AG08395 (cell line): Measurements from ENCODE around the gene S1PR2.
A peak's percentile ranks its signal among the peaks of the same experiment; 100 is the strongest.

Experiments used
- DNase-seq: peaks from one replicate; pipeline ENCODE4 v3.0.0; 2012; ENCODE audit warnings: mixed read lengths, low spot score

S1PR2 gene

GRCh38 chr19:10230861-10231611 is at the start of gene S1PR2:
Gene S1PR2, minus strand, starts transcription at chr19:10231331. Its CDS starts 6,426 bp downstream, at chr19:10224905.
- DNase-seq: peak; percentile 87

- DNase-seq: no peak
Observed at GRCh38 chr19:10279737-10280442, 48.8 kb upstream of the S1PR2 start.

- DNase-seq: no peak
Observed at GRCh38 chr19:10278935-10279334, 47.8 kb upstream of the S1PR2 start.

GRCh38 chr19:10277795-10278589 is 46.9 kb upstream of the S1PR2 start:
- DNase-seq: no peak

GRCh38 chr19:10274589-10274988 is 43.5 kb upstream of the S1PR2 start:
- no peak for DNase-seq

GRCh38 chr19:10271543-10272086 is 40.5 kb upstream of the S1PR2 start:
- no peak for DNase-seq

GRCh38 chr19:10270616-10271394 is 39.7 kb upstream of the S1PR2 start, which contains the start of gene ICAM1:
Gene ICAM1, plus strand, starts transcription at chr19:10271120. Its CDS starts 40 bp downstream, at chr19:10271160.
- no peak for DNase-seq

GRCh38 chr19:10270180-10270615 is 39.1 kb upstream of the S1PR2 start:
- no peak for DNase-seq

- DNase-seq: peak; percentile 85
Observed at GRCh38 chr19:10269333-10270179, 38.4 kb upstream of the S1PR2 start.

- no peak for DNase-seq
Observed at GRCh38 chr19:10268071-10268470, 36.9 kb upstream of the S1PR2 start.

- DNase-seq: no peak
Observed at GRCh38 chr19:10266706-10267105, 35.6 kb upstream of the S1PR2 start.

GRCh38 chr19:10262771-10263170 is 31.6 kb upstream of the S1PR2 start:
- no peak for DNase-seq

- no peak for DNase-seq
Observed at GRCh38 chr19:10260141-10260584, 29.0 kb upstream of the S1PR2 start.

- DNase-seq: peak; percentile 67
Observed at GRCh38 chr19:10259162-10259905, 28.2 kb upstream of the S1PR2 start.

GRCh38 chr19:10258080-10258710 is 27.1 kb upstream of the S1PR2 start:
- DNase-seq: no peak

GRCh38 chr19:10256970-10257615 is 26.0 kb upstream of the S1PR2 start:
- DNase-seq: no peak

GRCh38 chr19:10256551-10256950 is 25.4 kb upstream of the S1PR2 start:
- no peak for DNase-seq

GRCh38 chr19:10255358-10255757 is 24.2 kb upstream of the S1PR2 start:
- no peak for DNase-seq

- no peak for DNase-seq
Observed at GRCh38 chr19:10254244-10254643, 23.1 kb upstream of the S1PR2 start.
